Prostate gland (tissue), 2 donors: ENCODE data around the gene E2F2. TPM values are rescaled to one million over a fixed set of nuclear protein-coding genes. Genes with fewer than 3 reads are reported as not detected.

Experiments used
- DNase-seq: peaks from one replicate; pipeline ENCODE4 v3.0.0-alpha.2; 2019; ENCODE audit warnings: low spot score
- H3K27ac ChIP-seq, 2 donors: fragments of 200-600 bp; sonication (generic); 2 replicates each; pipeline ENCODE4 v1.5.1; 2017 to 2019
- H3K27me3 ChIP-seq: fragments of 200-600 bp; sonication (generic); replicated peaks from 2 replicates; pipeline ENCODE4 v1.5.1; 2019; ENCODE audit not compliant: insufficient read depth
- H3K36me3 ChIP-seq, 2 donors: fragments of 200-600 bp; sonication (generic); 1 replicate in 1 of 2; 2 replicates in 1 of 2; pipeline versions ENCODE4 v1.5.1 to v1.8.1; 2017 to 2019
- H3K4me1 ChIP-seq: fragments of 200-600 bp; sonication (generic); replicated peaks from 2 replicates; pipeline ENCODE4 v1.5.1; 2019
- H3K4me3 ChIP-seq, 2 donors: fragments of 200-600 bp; sonication (generic); 2 replicates each; pipeline ENCODE4 v1.5.1; 2017 to 2019
- H3K9me3 ChIP-seq: fragments of 200-600 bp; sonication (generic); 2 replicates; pipeline ENCODE4 v1.5.1; 2017
- CTCF ChIP-seq, 4 experiments: fragments of 200-600 bp in 2 of 4; fragments of 450-650 bp in 2 of 4; sonication (generic) in 2 of 4; IDR thresholded peaks; 1 replicate in 3 of 4; 2 replicates in 1 of 4; pipeline ENCODE4 v1.5.1; 2016 to 2019; ENCODE audit warnings: antibody characterized with exemption in 4 of 4, mild to moderate bottlenecking in 2 of 4, moderate library complexity in 2 of 4
- POLR2A ChIP-seq: fragments of 450-650 bp; IDR thresholded peaks from one replicate; pipeline ENCODE4 v1.6.1; 2016; ENCODE audit warnings: antibody characterized with exemption, mild to moderate bottlenecking
- POLR2AphosphoS5 ChIP-seq: sonication (generic); formaldehyde crosslinking; IDR thresholded peaks from one replicate; pipeline ENCODE4 v1.6.1; 2017; ENCODE audit warnings: antibody characterized with exemption
- WGBS: methylation state at CpG from one replicate; pipeline ENCODE4 v1.1.5; 2018; 5-methylcytosine and 5-hydroxymethylcytosine counted together
- intact Hi-C: fragments of 100-400 bp; cut with DNase I; formaldehyde crosslinking; loops from one replicate; pipeline ENCODE4 v1.14.2; 2022
- total RNA-seq, 2 donors: library from RNA; depleted of rRNA; stranded (reverse); fragments of >200 nt; gene quantifications; one replicate each; pipeline ENCODE4 v1.1.0, GENCODE V29; 2016

E2F2 gene
- total RNA-seq, 2 donors from 2014 or later, result 1.0 to 4.1 TPM

GRCh38 chr1:23537296-23537973 lies 6.4 kb upstream of the E2F2 start:
- H3K27me3 ChIP-seq, result no peaks in the 10 kb centered on the region
- no peak for DNase-seq
- no peaks in the 10 kb centered on the region for H3K9me3 ChIP-seq
- TF ChIP-seq POLR2AphosphoS5 (no peak), CTCF (IDR thresholded peaks at IDR 0.05) (no peak), POLR2A (no peak)
- no peaks in the 10 kb centered on the region for H3K36me3 ChIP-seq
- 75% methylated on average over 9 of the region's 9 CpGs for WGBS
- intact Hi-C loops, result no loop called here
- no peaks in the 10 kb centered on the region for H3K4me1 ChIP-seq
- no peak overlapping the region for H3K4me3 ChIP-seq
- H3K27ac ChIP-seq, result no peak overlapping the region

- Histone ChIP-seq H3K4me1 (peaks cover 8% of the 10 kb centered on the region), H3K4me3 (no peak overlapping the region), H3K36me3 (no peaks in the 10 kb centered on the region), H3K27me3 (no peaks in the 10 kb centered on the region), H3K9me3 (no peaks in the 10 kb centered on the region), H3K27ac (no peak overlapping the region)
- intact Hi-C loops, result no loop called here
- 83% methylated on average over 6 of the region's 6 CpGs for WGBS
- TF ChIP-seq POLR2A, result no peak
- no peak for TF ChIP-seq CTCF (IDR thresholded peaks at IDR 0.05)
- TF ChIP-seq POLR2AphosphoS5, result no peak
- no peak for DNase-seq
These were observed 2.4 kb upstream of the E2F2 start for GRCh38 chr1:23533246-23534023.

GRCh38 chr1:23531562-23532094 lies 595 bp upstream of the E2F2 start:
- intact Hi-C loops, result no loop called here
- no peak overlapping the region for H3K27ac ChIP-seq
- DNase-seq, result no peak
- peak overlapping the region in 1 of 2 donors; percentile 31 for H3K4me3 ChIP-seq
- H3K9me3 ChIP-seq, result no peaks in the 10 kb centered on the region
- no peak for TF ChIP-seq POLR2A
- TF ChIP-seq CTCF (IDR thresholded peaks at IDR 0.05), result no peak
- TF ChIP-seq POLR2AphosphoS5, result no peak
- WGBS, result 28% methylated on average over 5 of the region's 5 CpGs
- H3K4me1 ChIP-seq, result peaks cover 8% of the 10 kb centered on the region
- H3K36me3 ChIP-seq, result no peaks in the 10 kb centered on the region
- H3K27me3 ChIP-seq, result no peaks in the 10 kb centered on the region

GRCh38 chr1:23530087-23530746 lies 816 bp downstream of the E2F2 start:
- DNase-seq, result no peak
- Histone ChIP-seq H3K9me3 (no peaks in the 10 kb centered on the region), H3K27me3 (no peaks in the 10 kb centered on the region), H3K36me3 (no peaks in the 10 kb centered on the region), H3K4me3 (peak overlapping the region; percentile 31 to 40), H3K27ac (no peak overlapping the region), H3K4me1 (peaks cover 8% of the 10 kb centered on the region)
- TF ChIP-seq POLR2A, result no peak
- TF ChIP-seq POLR2AphosphoS5, result no peak
- no peak for TF ChIP-seq CTCF (IDR thresholded peaks at IDR 0.05)
- WGBS, result 6% methylated on average over 22 of the region's 22 CpGs
- intact Hi-C loops, result no loop called here
